Vagina (tissue), 2 donors: ENCODE measurements around the gene DGKE. TPM values are rescaled to one million over a fixed set of nuclear protein-coding genes. Genes with fewer than 3 reads are reported as not detected.

Source experiments
- DNase-seq, 2 donors: peaks; one replicate each; pipeline ENCODE4 v3.0.0-alpha.2; 2017; ENCODE audit errors: extremely low spot score in 2 of 2
- H3K27ac ChIP-seq: fragments of 200-600 bp; sonication (generic); one replicate; pipeline ENCODE4 v1.5.1; 2019
- H3K27me3 ChIP-seq: fragments of 200-600 bp; sonication (generic); one replicate; pipeline ENCODE4 v1.5.1; 2019
- H3K36me3 ChIP-seq, 2 donors: fragments of 200-600 bp; sonication (generic); one replicate each; pipeline ENCODE4 v1.5.1; 2017 to 2019
- H3K4me1 ChIP-seq: fragments of 200-600 bp; sonication (generic); one replicate; pipeline ENCODE4 v1.5.1; 2019
- H3K4me3 ChIP-seq, 2 donors: fragments of 200-600 bp; sonication (generic); 1 replicate in 1 of 2; 2 replicates in 1 of 2; pipeline ENCODE4 v1.5.1; 2016 to 2019
- H3K9me3 ChIP-seq: fragments of 200-600 bp; sonication (generic); one replicate; pipeline ENCODE4 v1.5.1; 2019
- CTCF ChIP-seq, 3 experiments: fragments of 450-650 bp in 2 of 3; fragments of 200-600 bp in 1 of 3; sonication (generic) in 1 of 3; IDR thresholded peaks; one replicate each; pipeline ENCODE4 v1.5.1; 2017 to 2019; ENCODE audit warnings: antibody characterized with exemption in 3 of 3, mild to moderate bottlenecking in 2 of 3, moderate library complexity in 2 of 3
- POLR2A ChIP-seq, 2 donors: fragments of 450-650 bp; IDR thresholded peaks; one replicate each; pipeline ENCODE4 v1.6.1; 2017; ENCODE audit warnings: antibody characterized with exemption in 2 of 2, mild to moderate bottlenecking in 2 of 2, moderate library complexity in 2 of 2
- POLR2AphosphoS5 ChIP-seq, 2 donors: sonication (generic); formaldehyde crosslinking; IDR thresholded peaks; one replicate each; pipeline ENCODE4 v1.9.0; 2017; ENCODE audit warnings: antibody characterized with exemption in 2 of 2, mild to moderate bottlenecking in 2 of 2, low read depth in 1 of 2; ENCODE audit not compliant: insufficient read depth in 1 of 2
- intact Hi-C: fragments of 100-400 bp; cut with DNase I; formaldehyde crosslinking; loops from one replicate; pipeline ENCODE4 v1.15.1; 2023
- total RNA-seq: library from RNA; depleted of rRNA; stranded (reverse); fragments of >200 nt; gene quantifications from one replicate; pipeline ENCODE4 v1.2.3, GENCODE V29; 2016

The DGKE gene
- total RNA-seq, 1 donor from 2014 or later: 13.0 TPM

- H3K36me3 ChIP-seq: peaks cover 3 to 70% of the 10 kb centered on the region in 2 donors
- no peaks in the 10 kb centered on the region for H3K9me3 ChIP-seq
- H3K4me3 ChIP-seq: no peak overlapping the region
- no peak for DNase-seq
- TF ChIP-seq POLR2A (IDR thresholded peaks at IDR 0.05): no peak
- TF ChIP-seq CTCF (IDR thresholded peaks at IDR 0.05): no peak
- no peak for TF ChIP-seq POLR2AphosphoS5 (IDR thresholded peaks at IDR 0.05; ENCODE audit: insufficient read depth in 1 of 2, low read depth in 1 of 2)
- no peaks in the 10 kb centered on the region for H3K27me3 ChIP-seq
- H3K4me1 ChIP-seq: peaks cover 42% of the 10 kb centered on the region
- peak overlapping the region; percentile 77 for H3K27ac ChIP-seq
- intact Hi-C loops: no loop called here
Observed at GRCh38 chr17:56892333-56892732, 58.4 kb downstream of the DGKE start.

GRCh38 chr17:56893503-56893902 lies 59.6 kb downstream of the DGKE start:
- intact Hi-C loops: no loop called here
- H3K9me3 ChIP-seq: no peaks in the 10 kb centered on the region
- no peak for TF ChIP-seq POLR2A (IDR thresholded peaks at IDR 0.05)
- no peak for TF ChIP-seq POLR2AphosphoS5 (IDR thresholded peaks at IDR 0.05; ENCODE audit: insufficient read depth in 1 of 2, low read depth in 1 of 2)
- no peak for TF ChIP-seq CTCF (IDR thresholded peaks at IDR 0.05)
- peaks cover 42% of the 10 kb centered on the region for H3K4me1 ChIP-seq
- H3K27ac ChIP-seq: peak overlapping the region; percentile 24
- no peak overlapping the region for H3K4me3 ChIP-seq
- DNase-seq: no peak
- no peaks in the 10 kb centered on the region for H3K27me3 ChIP-seq
- peaks cover 3 to 70% of the 10 kb centered on the region in 2 donors for H3K36me3 ChIP-seq

GRCh38 chr17:56894859-56895455 lies 61.0 kb downstream of the DGKE start:
- Histone ChIP-seq H3K27me3 (no peaks in the 10 kb centered on the region), H3K4me1 (peaks cover 36% of the 10 kb centered on the region), H3K4me3 (no peak overlapping the region), H3K9me3 (no peaks in the 10 kb centered on the region), H3K36me3 (peaks cover 3 to 81% of the 10 kb centered on the region in 2 donors), H3K27ac (no peak overlapping the region)
- intact Hi-C loops: no loop called here
- no peak for TF ChIP-seq POLR2A (IDR thresholded peaks at IDR 0.05)
- TF ChIP-seq CTCF (IDR thresholded peaks at IDR 0.05): no peak
- TF ChIP-seq POLR2AphosphoS5 (IDR thresholded peaks at IDR 0.05; ENCODE audit: insufficient read depth in 1 of 2, low read depth in 1 of 2): no peak
- no peak for DNase-seq

GRCh38 chr17:56896217-56896967 lies 62.4 kb downstream of the DGKE start:
- intact Hi-C loops: no loop called here

More at GRCh38 chr17:56896217-56896967, 62.4 kb downstream of the DGKE start:
- DNase-seq: no peak
- H3K4me3 ChIP-seq: no peak overlapping the region
- H3K27ac ChIP-seq: no peak overlapping the region
- H3K36me3 ChIP-seq: peaks cover 3 to 94% of the 10 kb centered on the region in 2 donors
- TF ChIP-seq POLR2A (IDR thresholded peaks at IDR 0.05) (no peak), CTCF (IDR thresholded peaks at IDR 0.05) (no peak), POLR2AphosphoS5 (IDR thresholded peaks at IDR 0.05; ENCODE audit: insufficient read depth in 1 of 2, low read depth in 1 of 2) (no peak)
- H3K9me3 ChIP-seq: no peaks in the 10 kb centered on the region
- H3K4me1 ChIP-seq: peaks cover 23% of the 10 kb centered on the region
- H3K27me3 ChIP-seq: no peaks in the 10 kb centered on the region
